Breast epithelium (tissue), 3 donors: ENCODE results near the gene UNC79.

Experiments used
- POLR2A ChIP-seq: fragments of 450-650 bp; IDR thresholded peaks from one replicate; pipeline ENCODE4 v1.6.1; 2016; ENCODE audit warnings: antibody characterized with exemption, mild to moderate bottlenecking, moderate library complexity
- POLR2AphosphoS5 ChIP-seq, 3 donors: sonication (generic); formaldehyde crosslinking; IDR thresholded peaks; one replicate each; pipeline ENCODE4 v1.6.1; 2017; ENCODE audit warnings: antibody characterized with exemption in 3 of 3
- TF ChIP-seq, protein P1 (sequence below), 3 donors: fragments of 450-650 bp; IDR thresholded peaks; one replicate each; pipeline ENCODE4 v1.5.1; 2016 to 2017; ENCODE audit warnings: antibody characterized with exemption in 3 of 3, mild to moderate bottlenecking in 3 of 3, moderate library complexity in 3 of 3

DNA sequence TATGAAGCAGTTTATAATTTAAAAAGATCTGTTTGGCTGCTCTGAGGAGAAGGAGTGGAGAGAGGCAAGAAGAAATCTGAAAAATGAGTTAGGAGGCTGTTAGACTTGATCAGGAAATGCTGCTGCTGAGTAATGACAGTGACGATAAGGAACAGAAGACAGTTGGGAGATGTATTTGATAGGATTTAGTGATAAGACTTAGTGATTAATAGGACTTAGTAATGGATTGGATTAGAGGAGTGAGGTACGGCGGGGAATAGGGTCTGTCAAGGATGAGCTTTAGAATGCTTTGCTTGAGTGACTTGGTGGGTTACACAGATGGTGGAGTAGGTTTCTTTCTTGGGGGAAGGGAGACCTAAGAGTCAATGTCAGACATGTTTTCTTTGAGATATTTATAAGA is 31.7 kb downstream of the UNC79 start:
- TF ChIP-seq POLR2AphosphoS5 (IDR thresholded peaks at IDR 0.05): no peak
- no peak for TF ChIP-seq POLR2A
- TF ChIP-seq, protein P1, sequence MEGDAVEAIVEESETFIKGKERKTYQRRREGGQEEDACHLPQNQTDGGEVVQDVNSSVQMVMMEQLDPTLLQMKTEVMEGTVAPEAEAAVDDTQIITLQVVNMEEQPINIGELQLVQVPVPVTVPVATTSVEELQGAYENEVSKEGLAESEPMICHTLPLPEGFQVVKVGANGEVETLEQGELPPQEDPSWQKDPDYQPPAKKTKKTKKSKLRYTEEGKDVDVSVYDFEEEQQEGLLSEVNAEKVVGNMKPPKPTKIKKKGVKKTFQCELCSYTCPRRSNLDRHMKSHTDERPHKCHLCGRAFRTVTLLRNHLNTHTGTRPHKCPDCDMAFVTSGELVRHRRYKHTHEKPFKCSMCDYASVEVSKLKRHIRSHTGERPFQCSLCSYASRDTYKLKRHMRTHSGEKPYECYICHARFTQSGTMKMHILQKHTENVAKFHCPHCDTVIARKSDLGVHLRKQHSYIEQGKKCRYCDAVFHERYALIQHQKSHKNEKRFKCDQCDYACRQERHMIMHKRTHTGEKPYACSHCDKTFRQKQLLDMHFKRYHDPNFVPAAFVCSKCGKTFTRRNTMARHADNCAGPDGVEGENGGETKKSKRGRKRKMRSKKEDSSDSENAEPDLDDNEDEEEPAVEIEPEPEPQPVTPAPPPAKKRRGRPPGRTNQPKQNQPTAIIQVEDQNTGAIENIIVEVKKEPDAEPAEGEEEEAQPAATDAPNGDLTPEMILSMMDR (IDR thresholded peaks at IDR 0.05): no peak
